AG04449 (cell line): ENCODE results near the gene ALKBH7.

Source experiments
- CTCF ChIA-PET: fragments of 350-600 bp; formaldehyde crosslinking; extraction: SDS; loops from one replicate; lab custom pipeline; 2021; ENCODE audit warnings: antibody characterized with exemption; lab: Yijun Ruan, JAX
- POLR2A ChIA-PET: fragments of 400-600, 350-600 bp; formaldehyde crosslinking; extraction: SDS; loops from one replicate; lab custom pipeline; 2020; ENCODE audit warnings: antibody characterized with exemption, inconsistent platforms; lab: Yijun Ruan, JAX
- DNase-seq: peaks from one replicate; pipeline ENCODE4 v3.0.0-alpha.2; 2010; ENCODE audit warnings: low read depth, low spot score
- H3K4me3 ChIP-seq: 2 replicates; pipeline ENCODE4 v1.5.1; 2011; ENCODE audit warnings: low read depth, mild to moderate bottlenecking, control low read depth, low read length
- TF ChIP-seq, protein P1 (sequence below): IDR thresholded peaks from one replicate; pipeline ENCODE4 v1.5.1; 2011; ENCODE audit warnings: mild to moderate bottlenecking, moderate library complexity, low read length, control low read depth, inconsistent platforms; ENCODE audit not compliant: insufficient read depth; ENCODE audit errors: missing control alignments

Gene ALKBH7

DNA sequence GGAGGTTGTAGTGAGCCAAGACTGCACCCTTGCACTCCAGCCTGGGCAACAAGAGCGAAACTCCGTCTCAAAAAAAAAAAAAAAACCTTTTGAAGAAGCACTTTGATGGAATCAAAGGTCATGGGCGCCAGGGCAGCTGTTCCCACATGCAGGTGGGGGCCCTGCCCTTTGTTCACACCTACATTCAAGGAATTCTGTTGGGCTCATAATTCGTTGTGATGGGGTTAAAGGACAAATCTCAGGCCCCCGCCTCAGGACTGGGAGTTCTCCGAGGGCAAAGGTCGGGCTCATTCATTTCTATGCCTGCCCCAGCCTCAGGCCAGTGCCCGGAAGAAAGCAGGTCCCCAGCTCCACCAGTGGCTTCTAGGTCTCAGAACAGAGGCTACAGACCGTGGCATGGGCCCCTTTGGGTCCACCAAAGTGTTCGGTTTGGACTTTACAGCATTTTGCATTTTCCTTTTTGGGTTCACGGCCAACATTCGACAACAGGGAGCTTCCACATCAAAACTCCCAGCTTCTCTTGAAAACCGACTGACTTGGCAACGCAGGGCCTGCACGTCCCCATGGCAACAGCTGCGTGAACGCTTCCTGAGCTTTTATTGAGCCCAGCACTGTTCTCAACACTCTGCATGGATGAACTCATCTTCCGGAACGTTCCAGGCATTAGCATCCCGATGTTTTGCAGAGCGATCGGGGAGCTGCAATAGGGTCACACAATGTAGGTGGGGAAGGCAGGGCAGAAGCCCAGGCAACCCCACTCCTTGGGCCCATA lies 30.4 kb downstream of the ALKBH7 start:
- POLR2A ChIA-PET, result interaction anchor here (0.9 to 1.3 kb wide), 2 partner anchors 10 to 128 kb away, joined by 4 to 5 read pairs; partner anchors contain the start of genes GTF2F1 and TNFSF9

GRCh38 chr19:6406401-6406800 lies 33.8 kb downstream of the ALKBH7 start:
- POLR2A ChIA-PET, result no interaction called here
- TF ChIP-seq, protein P1, sequence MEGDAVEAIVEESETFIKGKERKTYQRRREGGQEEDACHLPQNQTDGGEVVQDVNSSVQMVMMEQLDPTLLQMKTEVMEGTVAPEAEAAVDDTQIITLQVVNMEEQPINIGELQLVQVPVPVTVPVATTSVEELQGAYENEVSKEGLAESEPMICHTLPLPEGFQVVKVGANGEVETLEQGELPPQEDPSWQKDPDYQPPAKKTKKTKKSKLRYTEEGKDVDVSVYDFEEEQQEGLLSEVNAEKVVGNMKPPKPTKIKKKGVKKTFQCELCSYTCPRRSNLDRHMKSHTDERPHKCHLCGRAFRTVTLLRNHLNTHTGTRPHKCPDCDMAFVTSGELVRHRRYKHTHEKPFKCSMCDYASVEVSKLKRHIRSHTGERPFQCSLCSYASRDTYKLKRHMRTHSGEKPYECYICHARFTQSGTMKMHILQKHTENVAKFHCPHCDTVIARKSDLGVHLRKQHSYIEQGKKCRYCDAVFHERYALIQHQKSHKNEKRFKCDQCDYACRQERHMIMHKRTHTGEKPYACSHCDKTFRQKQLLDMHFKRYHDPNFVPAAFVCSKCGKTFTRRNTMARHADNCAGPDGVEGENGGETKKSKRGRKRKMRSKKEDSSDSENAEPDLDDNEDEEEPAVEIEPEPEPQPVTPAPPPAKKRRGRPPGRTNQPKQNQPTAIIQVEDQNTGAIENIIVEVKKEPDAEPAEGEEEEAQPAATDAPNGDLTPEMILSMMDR, result no peak
- CTCF ChIA-PET, result interaction anchor here (1.4 kb wide), 1 partner anchor 13 kb away, joined by 3 read pairs; no protein-coding TSS in a partner anchor
- H3K4me3 ChIP-seq, result no peak overlapping the region
- no peak for DNase-seq

More for the DNA sequence above, 30.4 kb downstream of the ALKBH7 start:
- CTCF ChIA-PET, result interaction anchor here (0.8 kb wide), 1 partner anchor 19 kb away, joined by 3 read pairs; no protein-coding TSS in a partner anchor
- peak; percentile 16 for DNase-seq
- no peak overlapping the region for H3K4me3 ChIP-seq
- TF ChIP-seq, protein P1, result no peak

DNA sequence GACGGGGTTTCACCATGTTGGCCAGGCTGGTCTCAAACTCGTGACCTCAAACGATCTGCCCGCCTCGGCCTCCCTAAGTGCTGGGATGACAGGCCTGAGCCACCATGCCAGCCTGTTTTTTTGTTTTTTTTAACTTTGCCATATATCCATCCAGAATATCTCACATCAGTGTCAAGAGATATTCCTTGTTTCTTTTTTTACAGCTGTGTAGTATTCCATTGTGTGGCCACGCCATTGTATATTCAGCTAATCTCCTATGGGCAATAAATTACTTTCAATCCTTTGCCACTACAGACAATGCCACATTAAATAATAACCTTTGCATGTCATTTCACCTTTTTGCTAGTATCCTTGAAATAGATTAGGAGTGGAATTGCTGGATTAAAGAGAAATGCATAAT lies 36.8 kb downstream of the ALKBH7 start:
- H3K4me3 ChIP-seq, result no peak overlapping the region
- TF ChIP-seq, protein P1, result no peak
- ChIA-PET POLR2A (no interaction called here), CTCF (interaction anchor here (0.6 kb wide), 1 partner anchor 286 kb away, joined by 3 read pairs; no protein-coding TSS in a partner anchor)
- no peak for DNase-seq

- TF ChIP-seq, protein P1, result no peak
- CTCF ChIA-PET, result interaction anchor here (1.1 to 1.6 kb wide), 2 partner anchors 8 to 10 kb away, joined by 4 to 5 read pairs; no protein-coding TSS in a partner anchor
- POLR2A ChIA-PET, result no interaction called here
- DNase-seq, result no peak
- no peak overlapping the region for H3K4me3 ChIP-seq
These were observed 39.5 kb downstream of the ALKBH7 start for GRCh38 chr19:6412061-6412446.

DNA sequence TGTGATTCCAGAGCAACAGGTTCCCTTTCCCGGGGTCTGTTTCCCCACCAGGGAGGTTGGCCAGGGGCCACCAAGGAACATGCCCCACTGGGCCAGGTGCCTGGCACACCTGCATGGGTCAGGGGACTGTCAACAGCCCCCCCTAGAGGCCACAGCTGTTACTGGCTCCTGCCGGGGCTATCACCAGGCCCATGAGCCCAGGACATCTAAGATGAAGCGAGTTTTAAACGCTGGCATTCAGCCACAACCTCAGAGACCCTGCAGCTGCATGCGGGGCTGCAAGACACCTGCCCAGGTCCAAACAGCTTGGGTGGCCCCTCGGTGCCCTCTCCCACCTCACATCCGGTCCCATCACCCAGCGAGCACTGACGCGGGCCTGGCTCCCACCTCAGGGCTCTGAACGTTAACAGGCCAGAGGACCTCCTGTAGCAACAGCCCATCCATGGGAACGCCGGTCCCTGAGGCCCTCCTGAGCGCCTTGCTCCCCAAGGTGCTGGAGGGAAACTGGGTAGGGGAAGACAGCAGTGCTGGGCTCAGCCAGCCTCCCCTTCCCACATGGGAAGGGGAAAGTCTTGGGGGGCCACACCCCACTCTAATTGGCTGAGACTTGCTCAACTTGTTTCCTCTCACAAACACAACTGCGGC lies 40.0 kb downstream of the ALKBH7 start:
- CTCF ChIA-PET, result interaction anchor here (1.6 kb wide), 1 partner anchor 9 kb away, joined by 5 read pairs; no protein-coding TSS in a partner anchor
- TF ChIP-seq, protein P1, result peak; percentile 48
- no peak overlapping the region for H3K4me3 ChIP-seq
- POLR2A ChIA-PET, result no interaction called here
- DNase-seq, result no peak

- TF ChIP-seq, protein P1, result no peak
- DNase-seq, result no peak
- ChIA-PET POLR2A (no interaction called here), CTCF (interaction anchor here (0.6 kb wide), 1 partner anchor 49 kb away, joined by 3 read pairs; no protein-coding TSS in a partner anchor)
- H3K4me3 ChIP-seq, result no peak overlapping the region
These were observed 40.7 kb downstream of the ALKBH7 start for GRCh38 chr19:6413291-6413690.
